ENCODE measurements around the gene NAA10. TPM values are rescaled to one million over a fixed set of nuclear protein-coding genes. Genes with fewer than 3 reads are reported as not detected.

Gene NAA10
- total RNA-seq, 1 experiment from 2014 or later = 124 TPM

GRCh38 chrX:153931151-153931550, 3.7 kb downstream of the NAA10 start:
- Histone ChIP-seq H3K27ac (ENCODE audit: low read depth, low read length) (no peak overlapping the region), H3K4me1 (ENCODE audit: control insufficient read depth in 1 of 2, insufficient read depth in 2 of 2, low read length in 2 of 2) (peaks cover 16 to 38% of the 10 kb centered on the region in 2 experiments), H3K79me2 (ENCODE audit: insufficient read depth, low read length) (peaks cover 30% of the 10 kb centered on the region), H3K4me3 (replicated peaks in 1 of 2; ENCODE audit: low read depth in 1 of 2, low read length in 2 of 2) (no peak overlapping the region), H3K9me3 (ENCODE audit: control insufficient read depth in 1 of 2, insufficient read depth in 1 of 2, low read depth in 1 of 2, low read length in 2 of 2) (no peaks in the 10 kb centered on the region), H4K20me1 (ENCODE audit: insufficient read depth) (no peaks in the 10 kb centered on the region), H2AFZ (ENCODE audit: low read depth, low read length, poor library complexity, severe bottlenecking) (no peak overlapping the region), H3K9ac (ENCODE audit: low read length) (no peak overlapping the region), H3K9me2 (ENCODE audit: insufficient read depth) (no peaks in the 10 kb centered on the region), H3K36me3 (ENCODE audit: control insufficient read depth in 1 of 2, insufficient read depth in 2 of 2, low read length in 2 of 2) (peaks cover 0 to 5% of the 10 kb centered on the region in 2 experiments; a peak in 2 of 4 replicates), H3K27me3 (ENCODE audit: insufficient read depth, low read length) (no peaks in the 10 kb centered on the region), H3K4me2 (ENCODE audit: low read length) (no peak overlapping the region)
- intact Hi-C loops (cut with micrococcal nuclease) = no loop called here
- no peak for ATAC-seq
- no peak for DNase-seq (ENCODE audit: low read depth, low spot score)
- RAD21 ChIA-PET (ENCODE audit: low non-redundant PET in 1 of 2, low total read pairs in 2 of 2, uncharacterized antibody in 2 of 2, unreplicated experiment in 2 of 2) = no interaction called here
- TF ChIP-seq POLR2AphosphoS5 (IDR thresholded peaks at IDR 0.05; ENCODE audit: low read depth, low read length) (no peak), ELF1 (IDR thresholded peaks at IDR 0.05; ENCODE audit: borderline replicate concordance, low read depth) (no peak), REST (IDR thresholded peaks at IDR 0.05; ENCODE audit: low read depth) (no peak), SP1 (IDR thresholded peaks at IDR 0.05; ENCODE audit: low read depth) (no peak)
- no TSS peak for BruUV-seq (replicated peaks)
- CTCF ChIA-PET = no interaction called here
- POLR2A ChIA-PET = no interaction called here
